IPS DF 6.9 (cell line): Measurements from ENCODE around the gene KCNA3.
A peak's percentile ranks its signal among the peaks of the same experiment; 100 is the strongest.

Source experiments
- DNase-seq: peaks from one replicate; pipeline ENCODE4 v3.0.0-alpha.2; 2013; ENCODE audit warnings: low read depth, low spot score
- H3K27ac ChIP-seq: one replicate; pipeline ENCODE4 v1.5.1; 2013; ENCODE audit warnings: low read length, control low read depth
- H3K27me3 ChIP-seq: 2 replicates; pipeline ENCODE4 v1.6.1; 2013; ENCODE audit warnings: mild to moderate bottlenecking, low read length; ENCODE audit not compliant: control insufficient read depth, insufficient read depth
- H3K36me3 ChIP-seq: 2 replicates; pipeline ENCODE4 v1.6.1; 2013; ENCODE audit warnings: low read length; ENCODE audit not compliant: control insufficient read depth, insufficient read depth
- H3K4me1 ChIP-seq: 2 replicates; pipeline ENCODE4 v1.6.1; 2013; ENCODE audit warnings: low read length; ENCODE audit not compliant: control insufficient read depth, insufficient read depth
- H3K4me3 ChIP-seq: 2 replicates; pipeline ENCODE4 v1.5.1; 2013; ENCODE audit warnings: mild to moderate bottlenecking, low read length
- H3K9me3 ChIP-seq: 2 replicates; pipeline ENCODE4 v1.6.1; 2013; ENCODE audit warnings: low read length, inconsistent platforms; ENCODE audit not compliant: control insufficient read depth, insufficient read depth
- WGBS: extraction: QIAGEN DNeasy Blood & Tissue Kit; methylation state at CpG from one replicate; pipeline ENCODE4 v1.1.7; 2013; ENCODE audit warnings: mixed read lengths, missing lambda C conversion rate; ENCODE audit not compliant: insufficient read length, insufficient coverage; 5-methylcytosine and 5-hydroxymethylcytosine counted together

The KCNA3 gene

GRCh38 chr1:110674337-110675059 lies at the start of gene KCNA3:
TSS of gene KCNA3 (minus strand) at chr1:110674940. CDS start at chr1:110674809, 131 bp downstream.
- Histone ChIP-seq H3K36me3 (no peaks in the 10 kb centered on the region), H3K9me3 (no peaks in the 10 kb centered on the region), H3K4me1 (no peaks in the 10 kb centered on the region), H3K27me3 (peaks cover 27% of the 10 kb centered on the region), H3K27ac (no peak within 1 kb of the TSS), H3K4me3 (peak within 1 kb of the TSS; percentile 61; the same call in 1 of the 2 replicates)
- no CpG with 5 or more reads among the region's 97 CpGs for WGBS
- peak; percentile 61 for DNase-seq

DNA sequence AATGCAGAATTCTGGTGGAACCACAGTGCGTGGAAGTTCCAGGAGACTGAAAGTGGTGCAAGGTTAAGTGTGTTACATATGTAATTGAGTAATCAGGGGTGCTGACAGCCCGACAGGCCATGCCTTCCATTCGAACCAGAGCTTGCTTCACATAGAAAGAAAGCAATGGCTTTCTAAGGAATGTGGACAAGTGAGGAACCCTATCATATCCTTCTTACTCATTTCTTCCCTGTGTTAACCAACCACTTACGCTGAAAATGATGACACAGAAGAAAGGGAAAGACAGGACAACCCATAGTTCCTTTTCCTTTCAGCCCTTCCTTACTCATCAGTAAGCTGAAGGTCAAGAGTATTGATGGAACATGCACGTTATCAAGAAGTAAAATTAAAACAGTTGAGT lies 48.1 kb upstream of the KCNA3 start:
- no peak overlapping the region for H3K4me3 ChIP-seq
- DNase-seq, result no peak
- H3K27ac ChIP-seq, result no peak overlapping the region
- H3K36me3 ChIP-seq, result no peaks in the 10 kb centered on the region
- 0 out of 2 replicates have a peak, but pooled peaks cover 1% of the 10 kb centered on the region for H3K4me1 ChIP-seq
- H3K9me3 ChIP-seq, result no peaks in the 10 kb centered on the region
- no CpG with 5 or more reads among the region's 5 CpGs for WGBS
- H3K27me3 ChIP-seq, result no peaks in the 10 kb centered on the region

DNA sequence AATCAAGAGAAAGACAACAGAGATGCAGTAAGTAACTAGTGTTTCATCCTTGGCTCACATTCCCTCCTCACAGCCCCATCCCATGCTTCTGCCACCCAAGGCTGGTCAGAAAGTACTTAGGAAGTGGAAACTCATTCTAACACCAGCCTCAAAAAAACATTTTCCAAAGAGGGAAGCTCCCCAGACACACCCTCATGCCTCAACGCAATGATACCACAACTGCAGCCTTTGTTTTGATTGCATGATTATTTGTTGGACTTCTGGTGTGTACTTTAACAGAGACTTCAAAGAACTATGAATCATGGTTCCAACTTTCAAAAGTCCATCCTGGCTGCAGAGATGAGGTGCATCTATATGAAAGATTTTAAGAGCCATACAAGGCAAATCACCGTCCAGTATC lies 45.2 kb upstream of the KCNA3 start:
- Histone ChIP-seq H3K36me3 (no peaks in the 10 kb centered on the region), H3K4me3 (no peak overlapping the region), H3K9me3 (no peaks in the 10 kb centered on the region), H3K27me3 (no peaks in the 10 kb centered on the region), H3K27ac (no peak overlapping the region), H3K4me1 (0 out of 2 replicates have a peak, but pooled peaks cover 1% of the 10 kb centered on the region)
- no CpG with 5 or more reads among the region's 2 CpGs for WGBS
- no peak for DNase-seq

DNA sequence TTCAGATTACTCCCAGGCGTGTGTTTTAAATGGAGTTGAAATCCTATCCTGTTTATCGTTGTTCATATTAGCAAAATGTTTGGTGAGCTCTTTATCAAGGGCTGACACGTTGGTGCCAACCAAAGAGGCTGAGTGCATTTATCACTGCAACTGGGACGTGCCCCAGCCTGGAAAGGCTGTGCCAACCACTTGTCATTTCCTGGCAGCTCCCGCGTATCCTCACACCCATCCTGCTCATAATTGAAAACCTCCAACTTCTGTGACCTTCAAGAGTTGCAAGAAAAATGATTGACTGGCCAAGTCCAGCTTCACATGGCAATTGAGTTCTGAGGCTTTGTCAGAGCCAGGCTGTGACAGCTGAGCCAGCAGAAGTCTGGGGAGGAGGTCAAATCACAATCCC lies 43.7 kb upstream of the KCNA3 start:
- Histone ChIP-seq H3K27ac (no peak overlapping the region), H3K4me1 (0 out of 2 replicates have a peak, but pooled peaks cover 1% of the 10 kb centered on the region), H3K4me3 (no peak overlapping the region), H3K36me3 (no peaks in the 10 kb centered on the region), H3K27me3 (no peaks in the 10 kb centered on the region), H3K9me3 (no peaks in the 10 kb centered on the region)
- DNase-seq, result no peak
- no CpG with 5 or more reads among the region's 6 CpGs for WGBS

DNA sequence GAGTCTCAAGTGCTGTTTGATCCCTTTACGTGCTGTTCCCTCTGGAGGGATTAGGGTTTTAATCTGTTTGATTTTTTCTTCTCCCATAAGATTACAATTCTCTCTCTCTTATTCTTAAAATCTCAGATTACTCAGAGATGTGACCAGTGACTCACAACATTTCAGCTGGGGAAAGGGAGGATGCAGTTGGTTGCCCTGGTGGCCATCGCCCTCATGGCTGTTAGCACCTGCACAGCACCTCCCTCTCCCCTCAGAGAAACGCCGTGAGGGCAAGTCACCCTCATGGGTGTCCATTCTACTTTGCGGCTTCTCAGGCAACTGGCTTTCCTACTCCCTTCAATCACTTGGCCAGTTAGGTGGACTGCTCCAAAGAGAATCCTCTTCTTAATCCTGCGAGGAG lies 42.4 kb upstream of the KCNA3 start:
- H3K27me3 ChIP-seq, result no peaks in the 10 kb centered on the region
- DNase-seq, result no peak
- H3K4me3 ChIP-seq, result no peak overlapping the region
- no CpG with 5 or more reads among the region's 6 CpGs for WGBS
- no peak overlapping the region for H3K27ac ChIP-seq
- 0 out of 2 replicates have a peak, but pooled peaks cover under 1% of the 10 kb centered on the region for H3K4me1 ChIP-seq
- no peaks in the 10 kb centered on the region for H3K9me3 ChIP-seq
- H3K36me3 ChIP-seq, result no peaks in the 10 kb centered on the region

DNA sequence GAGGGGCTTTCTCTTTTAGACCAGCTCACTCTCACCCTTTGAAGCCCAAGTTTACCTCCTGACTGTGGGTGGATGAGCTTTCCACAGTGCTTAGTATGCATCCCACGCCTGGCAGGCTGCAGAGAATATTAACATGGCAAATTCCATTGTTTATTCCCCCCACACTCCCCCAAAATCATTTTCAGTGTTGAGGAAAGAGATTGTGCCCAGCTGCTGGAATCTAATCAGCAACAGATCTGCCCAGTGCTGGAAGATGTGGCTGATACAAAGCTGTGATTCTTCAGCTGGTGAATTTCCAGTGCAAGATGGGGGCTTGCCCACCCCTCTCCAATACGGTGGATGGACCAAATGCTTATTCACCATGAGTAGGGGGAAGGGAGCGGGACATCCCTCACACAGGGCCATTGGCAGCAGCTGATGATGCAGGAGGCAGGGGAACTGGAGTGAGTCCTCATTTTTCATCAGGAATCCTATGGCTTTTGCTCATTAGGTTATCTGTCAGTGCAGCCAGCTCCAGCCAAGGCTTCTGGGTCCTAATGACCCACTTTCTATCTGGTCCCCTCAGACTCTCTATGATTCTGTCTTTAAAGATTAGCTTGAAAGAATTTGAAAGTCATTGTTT lies 39.7 kb upstream of the KCNA3 start:
- no peak for DNase-seq
- Histone ChIP-seq H3K27ac (no peak overlapping the region), H3K4me1 (no peaks in the 10 kb centered on the region), H3K9me3 (no peaks in the 10 kb centered on the region), H3K4me3 (no peak overlapping the region), H3K36me3 (no peaks in the 10 kb centered on the region), H3K27me3 (no peaks in the 10 kb centered on the region)
- WGBS, result no CpG with 5 or more reads among the region's 3 CpGs

DNA sequence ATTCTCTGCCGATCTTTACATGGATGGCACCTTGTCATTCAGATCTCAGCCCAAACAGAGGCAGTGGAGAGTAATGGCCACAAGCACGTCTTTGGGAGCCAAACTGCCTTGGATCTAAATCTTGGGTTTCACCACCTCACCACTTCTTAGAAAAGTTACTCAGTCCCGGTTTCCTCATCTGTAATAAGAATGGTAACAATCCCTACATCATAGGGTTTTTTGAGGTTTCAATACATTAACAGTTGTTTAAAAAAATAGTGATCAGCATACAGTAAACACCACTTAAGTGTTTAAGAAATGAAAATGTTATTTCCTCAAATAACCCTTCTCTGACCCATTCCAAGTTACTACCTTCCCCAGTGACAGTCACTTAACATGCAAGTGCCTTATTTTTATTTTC lies 38.5 kb upstream of the KCNA3 start:
- no CpG with 5 or more reads among the region's 3 CpGs for WGBS
- Histone ChIP-seq H3K4me1 (no peaks in the 10 kb centered on the region), H3K36me3 (no peaks in the 10 kb centered on the region), H3K9me3 (no peaks in the 10 kb centered on the region), H3K27me3 (no peaks in the 10 kb centered on the region), H3K27ac (no peak overlapping the region), H3K4me3 (no peak overlapping the region)
- no peak for DNase-seq

DNA sequence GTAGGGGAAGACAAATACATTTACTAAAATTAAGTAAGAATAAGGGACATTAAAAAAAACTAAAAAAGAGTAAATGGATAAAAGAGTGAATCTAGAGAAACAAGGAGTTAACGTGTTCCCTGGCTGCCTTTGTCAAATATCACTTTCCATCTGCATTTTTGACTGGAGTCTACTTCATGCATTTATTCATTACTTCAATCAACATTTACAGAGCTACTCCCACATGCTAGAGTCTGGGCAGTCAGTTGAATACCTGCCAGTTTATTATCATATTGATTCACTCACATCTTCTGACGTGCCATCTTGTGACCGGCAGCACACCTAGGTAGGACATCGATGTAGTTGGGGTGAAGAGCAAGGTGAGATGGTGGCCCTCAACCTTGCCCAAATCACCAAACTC lies 35.6 kb upstream of the KCNA3 start:
- Histone ChIP-seq H3K27me3 (no peaks in the 10 kb centered on the region), H3K36me3 (no peaks in the 10 kb centered on the region), H3K4me1 (no peaks in the 10 kb centered on the region), H3K27ac (no peak overlapping the region), H3K4me3 (no peak overlapping the region), H3K9me3 (no peaks in the 10 kb centered on the region)
- DNase-seq, result no peak
- no CpG with 5 or more reads among the region's 4 CpGs for WGBS

GRCh38 chr1:110708974-110709440 lies 34.3 kb upstream of the KCNA3 start:
- no peaks in the 10 kb centered on the region for H3K27me3 ChIP-seq
- H3K36me3 ChIP-seq, result no peaks in the 10 kb centered on the region
- no CpG with 5 or more reads among the region's 1 CpG for WGBS
- no peak overlapping the region for H3K27ac ChIP-seq
- peaks cover 1% of the 10 kb centered on the region; the same call in 1 of the 2 replicates for H3K4me1 ChIP-seq
- H3K4me3 ChIP-seq, result no peak overlapping the region
- no peak for DNase-seq
- H3K9me3 ChIP-seq, result no peaks in the 10 kb centered on the region

DNA sequence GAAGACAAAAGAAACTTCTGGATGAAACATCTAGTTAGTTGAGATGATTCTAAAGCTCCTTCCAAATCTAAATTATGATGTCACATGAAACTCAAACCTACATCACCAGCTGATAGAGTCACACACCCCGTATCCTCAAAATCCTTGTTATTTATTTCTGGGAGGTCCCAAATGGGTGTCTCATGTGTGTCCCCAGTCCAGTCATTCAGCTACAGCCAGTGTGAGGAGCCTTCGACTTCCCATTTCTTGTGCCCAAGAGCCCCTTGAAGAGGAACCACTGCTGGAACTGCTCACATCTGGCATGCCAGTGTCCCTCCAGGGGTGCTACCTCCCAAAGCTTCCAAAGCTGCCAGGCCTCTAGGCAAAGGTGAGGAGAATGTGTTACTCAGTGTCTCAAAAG lies 32.5 kb upstream of the KCNA3 start:
- Histone ChIP-seq H3K27ac (no peak overlapping the region), H3K9me3 (no peaks in the 10 kb centered on the region), H3K4me3 (no peak overlapping the region), H3K27me3 (no peaks in the 10 kb centered on the region), H3K36me3 (no peaks in the 10 kb centered on the region), H3K4me1 (peaks cover 1% of the 10 kb centered on the region; the same call in 1 of the 2 replicates)
- DNase-seq, result no peak
- WGBS, result no CpG with 5 or more reads among the region's 2 CpGs
